Activated naive CD4-positive, alpha-beta T cell treated with anti-CD3 and anti-CD28 coated beads, Interleukin-2, amount 10 ng/mL, durations not matched to agents 7 days and 5 days (primary cell): ENCODE measurements around the gene OR2A12.
"Not testable (repeated sequence)": the region's sequence is repeated elsewhere in the genome, so short reads cannot be mapped to it uniquely, and the experiment has no call there.

Experiments used
- CTCF ChIA-PET: fragments of 350-600 bp; sonication (Branson Sonifier 250); formaldehyde crosslinking; loops from one replicate; lab custom pipeline; 2021; ENCODE audit warnings: antibody characterized with exemption; lab: Charles Lee
- DNase-seq: peaks from one replicate; pipeline ENCODE4 v3.0.0-alpha.2; 2020
- H3K27ac Mint-ChIP-seq: one replicate; pipeline ENCODE4 v1.8.0; 2021; ENCODE audit warnings: mild to moderate bottlenecking, moderate library complexity, mixed read lengths
- H3K27me3 Mint-ChIP-seq: one replicate; pipeline ENCODE4 v1.8.0; 2021; ENCODE audit warnings: mild to moderate bottlenecking, mixed read lengths
- H3K36me3 Mint-ChIP-seq: one replicate; pipeline ENCODE4 v1.8.0; 2021; ENCODE audit warnings: mixed read lengths
- H3K4me1 Mint-ChIP-seq: one replicate; pipeline ENCODE4 v1.8.0; 2021; ENCODE audit warnings: mixed read lengths
- H3K4me3 Mint-ChIP-seq: one replicate; pipeline ENCODE4 v1.8.0; 2021; ENCODE audit warnings: mild to moderate bottlenecking, moderate library complexity, mixed read lengths
- H3K9me3 Mint-ChIP-seq: one replicate; pipeline ENCODE4 v1.8.0; 2021; ENCODE audit warnings: mixed read lengths

The OR2A12 gene, protein sequence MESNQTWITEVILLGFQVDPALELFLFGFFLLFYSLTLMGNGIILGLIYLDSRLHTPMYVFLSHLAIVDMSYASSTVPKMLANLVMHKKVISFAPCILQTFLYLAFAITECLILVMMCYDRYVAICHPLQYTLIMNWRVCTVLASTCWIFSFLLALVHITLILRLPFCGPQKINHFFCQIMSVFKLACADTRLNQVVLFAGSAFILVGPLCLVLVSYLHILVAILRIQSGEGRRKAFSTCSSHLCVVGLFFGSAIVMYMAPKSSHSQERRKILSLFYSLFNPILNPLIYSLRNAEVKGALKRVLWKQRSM

DNA sequence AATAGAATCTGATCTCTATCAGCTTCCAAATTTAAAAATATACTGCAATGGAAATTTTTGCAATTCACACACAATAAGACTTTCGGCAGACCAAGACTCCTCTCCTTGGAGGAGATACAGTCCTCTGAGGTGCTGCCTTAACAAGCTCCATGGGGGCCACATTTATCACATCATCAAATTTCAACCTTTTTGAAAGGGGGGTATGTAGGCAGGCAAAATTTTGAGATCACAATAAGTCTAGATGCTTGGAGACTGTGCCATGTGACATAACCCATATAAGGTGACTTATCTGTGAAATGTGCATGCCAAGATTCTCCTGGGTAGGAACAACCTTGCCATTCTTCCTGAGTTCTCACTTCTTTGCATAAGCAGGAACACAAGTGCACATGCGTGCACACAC, at the start of gene OR2A12:
Gene OR2A12, plus strand, starts transcription at position 301 of the 400 bp plus-strand sequence. CDS start 8,830 bp downstream, outside the sequence.
- Mint-ChIP-seq H3K4me3 (no peak within 1 kb of the TSS), H3K9me3 (no peaks in the 10 kb centered on the region), H3K27me3 (no peaks in the 10 kb centered on the region), H3K4me1 (no peaks in the 10 kb centered on the region), H3K27ac (no peak within 1 kb of the TSS), H3K36me3 (no peaks in the 10 kb centered on the region)
- CTCF ChIA-PET, result no interaction called here
- DNase-seq, result no peak

DNA sequence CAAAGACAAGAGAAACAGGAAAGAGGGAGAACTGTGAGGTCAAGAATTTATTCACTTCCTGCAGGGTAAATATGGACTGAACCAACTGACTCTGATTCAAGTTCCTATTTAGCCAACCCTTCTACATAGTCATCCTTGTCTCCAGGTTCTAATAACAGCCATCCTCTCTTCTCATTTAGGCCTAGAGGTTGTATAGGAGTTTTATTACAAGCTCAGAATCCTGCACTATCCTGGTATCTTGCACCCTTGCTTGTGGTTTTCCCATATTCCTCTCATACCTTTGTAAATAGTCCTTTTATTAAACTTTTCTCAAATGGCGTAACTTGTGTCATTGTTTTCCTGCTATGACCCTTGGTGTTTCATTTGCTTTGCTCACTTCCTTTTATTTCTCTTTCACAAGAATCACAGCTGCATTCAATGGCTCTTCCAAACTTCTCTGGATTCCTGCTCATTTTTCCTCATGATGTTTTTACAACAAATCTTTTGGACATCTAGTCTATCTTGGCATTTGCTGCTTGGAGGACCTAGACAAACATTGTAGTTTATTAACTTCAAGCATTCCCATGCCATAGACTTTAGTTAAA, 49.7 kb upstream of the OR2A12 start:
- Mint-ChIP-seq H3K4me1 (no peaks in the 10 kb centered on the region), H3K27me3 (no peaks in the 10 kb centered on the region), H3K9me3 (no peaks in the 10 kb centered on the region), H3K4me3 (no peak overlapping the region), H3K27ac (no peak overlapping the region), H3K36me3 (no peaks in the 10 kb centered on the region)
- DNase-seq, result no peak
- CTCF ChIA-PET, result no interaction called here

DNA sequence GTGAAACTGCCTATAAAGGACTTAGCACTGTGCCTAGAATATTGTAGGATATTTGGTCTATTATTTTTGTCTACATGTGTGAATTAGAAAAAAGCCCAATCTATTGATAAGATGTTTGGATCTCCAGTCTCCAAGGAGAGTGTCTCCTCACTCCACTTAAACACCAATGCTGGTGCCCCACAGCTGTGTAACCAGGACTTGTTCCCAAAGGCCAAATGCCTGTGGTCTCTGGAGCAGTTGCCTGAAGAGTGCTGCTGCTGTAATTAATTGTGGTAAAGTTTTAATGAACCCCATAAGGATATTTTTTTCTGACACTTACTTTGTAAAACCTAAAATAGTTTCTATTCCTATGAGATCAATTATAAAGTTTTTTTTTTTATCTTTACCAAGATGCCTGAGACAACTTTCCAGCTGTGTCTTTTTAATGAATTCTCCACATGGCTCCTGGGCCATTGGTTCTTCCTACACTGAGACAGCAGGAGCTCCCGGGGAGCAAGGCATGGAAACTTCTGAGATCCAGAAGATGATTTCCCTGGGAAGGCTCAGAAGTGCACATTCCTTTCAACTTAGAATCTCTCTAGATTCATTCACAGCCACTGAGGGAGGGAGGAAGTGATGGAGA, 48.6 kb upstream of the OR2A12 start:
- H3K4me3 Mint-ChIP-seq, result no peak overlapping the region
- DNase-seq, result no peak
- no peaks in the 10 kb centered on the region for H3K36me3 Mint-ChIP-seq
- H3K9me3 Mint-ChIP-seq, result no peaks in the 10 kb centered on the region
- H3K27ac Mint-ChIP-seq, result no peak overlapping the region
- no peaks in the 10 kb centered on the region for H3K4me1 Mint-ChIP-seq
- CTCF ChIA-PET, result no interaction called here
- no peaks in the 10 kb centered on the region for H3K27me3 Mint-ChIP-seq

DNA sequence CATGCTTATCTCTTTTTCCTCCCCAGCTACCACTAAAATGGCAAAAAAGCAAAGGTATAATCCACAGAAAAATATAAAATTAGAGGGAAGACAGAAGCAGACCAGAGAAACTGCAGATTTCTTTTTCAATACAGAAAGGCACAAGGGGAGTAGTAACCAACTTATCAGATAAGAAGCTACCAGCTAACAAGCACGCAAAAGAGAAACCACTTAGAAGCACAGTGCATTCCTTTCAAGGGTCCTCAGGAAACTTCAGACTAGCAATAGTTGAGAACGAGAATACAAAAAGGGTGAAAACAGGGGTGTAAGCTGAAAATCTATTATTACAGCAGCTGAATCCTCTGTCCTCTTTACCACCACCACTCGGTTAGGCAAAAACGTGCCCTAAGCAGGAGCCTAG, 47.2 kb upstream of the OR2A12 start:
- no peak for DNase-seq
- Mint-ChIP-seq H3K27me3 (no peaks in the 10 kb centered on the region), H3K27ac (no peak overlapping the region), H3K4me3 (no peak overlapping the region), H3K9me3 (no peaks in the 10 kb centered on the region), H3K36me3 (no peaks in the 10 kb centered on the region), H3K4me1 (no peaks in the 10 kb centered on the region)
- CTCF ChIA-PET, result no interaction called here

DNA sequence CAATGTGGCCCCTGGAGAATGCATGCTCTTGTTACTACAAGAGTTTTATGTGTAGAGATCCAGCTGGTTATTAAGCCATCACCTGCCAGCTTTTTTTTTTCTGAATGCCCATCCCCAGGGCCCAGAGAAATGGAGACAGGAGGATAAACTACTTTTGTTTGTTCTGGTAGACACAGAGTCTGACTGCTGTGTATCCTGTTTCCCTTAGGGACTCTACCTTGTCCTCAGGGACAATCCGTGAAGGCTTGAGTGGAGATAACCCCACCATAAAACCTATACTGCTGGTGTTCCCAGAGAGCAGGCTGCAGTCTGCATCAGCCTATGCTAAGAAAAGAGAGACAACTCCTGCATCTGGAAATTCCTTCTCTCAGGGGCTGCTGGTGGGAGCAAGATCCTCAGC, 37.4 kb upstream of the OR2A12 start, which contains the start of gene OR2A5:
Gene OR2A5, plus strand, starts transcription at position 301 of the 400 bp plus-strand sequence. CDS start 1,454 bp downstream, outside the sequence.
- no peaks in the 10 kb centered on the region for H3K36me3 Mint-ChIP-seq
- CTCF ChIA-PET, result no interaction called here
- H3K4me1 Mint-ChIP-seq, result no peaks in the 10 kb centered on the region

DNA sequence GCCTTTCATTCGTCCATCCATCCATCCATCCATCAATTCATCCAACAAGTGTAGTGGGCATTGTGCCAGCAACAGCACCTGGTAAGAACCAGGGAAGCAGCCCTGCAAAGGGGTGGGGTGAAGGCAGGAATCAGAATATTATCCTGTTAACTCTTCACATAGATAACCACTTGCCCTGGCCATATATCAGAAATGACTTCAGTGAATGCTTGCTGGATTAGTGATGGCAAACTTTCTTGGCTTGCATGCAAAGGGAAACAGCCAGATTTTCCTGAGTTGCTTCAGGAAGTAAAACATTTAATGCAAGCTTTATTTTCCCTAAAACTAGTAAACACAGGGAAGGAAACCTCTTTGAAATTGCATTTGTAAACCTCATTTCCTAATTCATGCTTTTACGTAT, 36.6 kb upstream of the OR2A12 start:
- Mint-ChIP-seq H3K36me3 (no peaks in the 10 kb centered on the region), H3K27me3 (peaks cover 3% of the 10 kb centered on the region), H3K4me3 (no peak overlapping the region), H3K27ac (no peak overlapping the region), H3K9me3 (no peaks in the 10 kb centered on the region), H3K4me1 (no peaks in the 10 kb centered on the region)
- CTCF ChIA-PET, result no interaction called here
- no peak for DNase-seq

More for the DNA sequence above, 37.4 kb upstream of the OR2A12 start, which contains the start of gene OR2A5:
- Mint-ChIP-seq H3K4me3 (no peak within 1 kb of the TSS), H3K9me3 (no peaks in the 10 kb centered on the region), H3K27me3 (peaks cover 3% of the 10 kb centered on the region), H3K27ac (no peak within 1 kb of the TSS)
- DNase-seq, result no peak

DNA sequence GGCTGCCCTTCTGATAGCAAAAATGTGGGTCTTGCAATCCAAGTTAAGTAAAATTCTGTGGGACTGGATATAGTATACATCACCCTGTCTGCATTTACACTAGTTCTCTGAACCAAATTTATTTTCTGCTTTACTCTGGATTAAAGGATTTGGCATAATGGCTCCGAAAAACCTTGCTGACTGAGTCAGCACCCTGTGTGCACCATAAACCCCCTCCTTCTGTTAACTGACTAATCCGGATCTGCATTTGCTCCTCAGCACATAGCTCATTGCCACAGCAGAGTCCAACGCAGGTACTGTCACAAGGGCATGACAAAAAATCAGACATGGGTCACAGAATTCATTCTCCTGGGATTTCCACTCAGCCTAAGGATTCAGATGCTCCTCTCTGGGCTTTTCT, 36.0 kb upstream of the OR2A12 start:
- no peak for DNase-seq
- Mint-ChIP-seq H3K4me3 (no peak overlapping the region), H3K9me3 (no peaks in the 10 kb centered on the region), H3K36me3 (no peaks in the 10 kb centered on the region), H3K27me3 (peaks cover 3% of the 10 kb centered on the region), H3K27ac (no peak overlapping the region), H3K4me1 (no peaks in the 10 kb centered on the region)
- CTCF ChIA-PET, result no interaction called here

DNA sequence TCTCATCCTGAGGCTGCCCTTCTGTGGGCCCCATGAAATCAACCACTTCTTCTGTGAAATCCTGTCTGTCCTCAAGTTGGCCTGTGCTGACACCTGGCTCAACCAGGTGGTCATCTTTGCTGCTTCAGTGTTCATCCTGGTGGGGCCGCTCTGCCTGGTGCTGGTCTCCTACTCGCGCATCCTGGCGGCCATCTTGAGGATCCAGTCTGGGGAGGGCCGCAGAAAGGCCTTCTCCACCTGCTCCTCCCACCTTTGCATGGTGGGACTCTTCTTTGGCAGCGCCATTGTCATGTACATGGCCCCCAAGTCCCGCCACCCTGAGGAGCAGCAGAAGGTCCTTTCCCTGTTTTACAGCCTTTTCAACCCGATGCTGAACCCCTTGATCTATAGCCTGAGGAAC, 35.2 kb upstream of the OR2A12 start:
- DNase-seq, H3K4me1 Mint-ChIP-seq, CTCF ChIA-PET, H3K36me3 Mint-ChIP-seq, H3K27me3 Mint-ChIP-seq, H3K4me3 Mint-ChIP-seq, H3K27ac Mint-ChIP-seq, H3K9me3 Mint-ChIP-seq: not testable (repeated sequence)

DNA sequence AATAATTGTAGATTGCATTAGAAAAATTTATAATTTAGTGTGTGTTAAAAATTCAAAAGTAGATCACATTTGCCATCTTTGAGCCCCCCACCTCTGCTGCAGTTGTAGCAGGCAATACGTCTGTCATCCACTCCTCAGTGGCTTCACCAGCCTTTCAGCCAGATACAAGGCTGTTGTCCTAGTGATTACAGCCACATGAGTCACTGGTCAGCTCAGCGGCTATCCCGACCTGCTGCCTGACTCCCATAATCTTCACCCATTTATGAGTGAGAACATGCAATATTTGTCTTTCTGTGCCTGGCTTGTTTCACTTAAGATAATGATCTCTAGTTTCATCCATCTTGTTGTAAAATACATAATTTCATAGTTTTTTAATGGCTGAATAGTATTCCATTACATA, 28.1 kb upstream of the OR2A12 start:
- peaks cover 5% of the 10 kb centered on the region for H3K27me3 Mint-ChIP-seq
- H3K4me1 Mint-ChIP-seq, result no peaks in the 10 kb centered on the region
- H3K9me3 Mint-ChIP-seq, result no peaks in the 10 kb centered on the region
- DNase-seq, result no peak
- H3K27ac Mint-ChIP-seq, result no peak overlapping the region
- CTCF ChIA-PET, result no interaction called here
- H3K36me3 Mint-ChIP-seq, result no peaks in the 10 kb centered on the region
- no peak overlapping the region for H3K4me3 Mint-ChIP-seq

DNA sequence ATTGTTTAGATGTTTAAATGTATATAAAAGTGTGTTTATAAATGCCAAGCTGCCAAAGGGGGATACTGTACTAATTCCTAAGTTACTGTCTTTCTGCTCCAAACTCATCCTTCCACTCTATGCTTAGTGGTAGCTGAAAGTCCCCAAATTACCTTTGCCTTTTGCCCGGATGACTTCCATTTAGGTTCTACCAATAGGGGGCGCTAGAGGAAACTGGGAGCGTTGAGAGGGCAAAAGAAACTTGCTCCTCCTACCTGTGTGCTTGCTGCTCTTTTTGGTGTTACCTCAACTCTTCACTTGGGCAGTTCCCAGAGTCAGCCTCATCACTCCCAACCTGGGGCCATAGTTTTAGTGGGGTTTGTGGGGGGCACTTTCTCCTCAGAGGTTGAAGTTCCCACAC, 22.4 kb upstream of the OR2A12 start:
- Mint-ChIP-seq H3K27ac (no peak overlapping the region), H3K4me3 (no peak overlapping the region), H3K9me3 (no peaks in the 10 kb centered on the region), H3K4me1 (no peaks in the 10 kb centered on the region), H3K36me3 (no peaks in the 10 kb centered on the region), H3K27me3 (peaks cover 5% of the 10 kb centered on the region)
- no peak for DNase-seq
- CTCF ChIA-PET, result interaction anchor here (1.8 kb wide), 1 partner anchor 64 kb away, joined by 7 read pairs; no protein-coding TSS in a partner anchor

DNA sequence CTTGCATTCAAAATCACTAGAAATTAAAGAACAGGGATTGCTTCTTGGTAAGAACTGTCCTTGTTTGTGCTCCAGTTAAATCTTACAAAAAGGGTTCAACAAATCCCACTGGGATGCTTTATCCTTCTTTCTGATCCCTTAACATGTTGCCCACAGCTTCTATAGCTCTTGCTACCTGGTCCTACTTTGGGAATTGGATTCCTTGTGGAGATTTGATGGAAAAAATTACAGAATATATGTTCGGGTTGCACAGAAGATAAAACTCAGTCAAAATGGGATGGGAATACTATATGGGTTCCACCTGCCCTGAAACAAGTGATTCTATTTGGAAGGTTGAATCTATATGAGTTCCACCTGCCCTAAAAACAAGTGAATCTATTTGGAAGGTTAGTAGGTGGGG, 16.6 kb upstream of the OR2A12 start, which contains the start of gene OR2A25:
Gene OR2A25, plus strand, starts transcription at position 301 of the 400 bp plus-strand sequence. CDS start 4,409 bp downstream, outside the sequence.
- no peak within 1 kb of the TSS for H3K4me3 Mint-ChIP-seq
- H3K36me3 Mint-ChIP-seq, result no peaks in the 10 kb centered on the region
- DNase-seq, result no peak
- H3K27ac Mint-ChIP-seq, result no peak within 1 kb of the TSS
- CTCF ChIA-PET, result no interaction called here
- no peaks in the 10 kb centered on the region for H3K4me1 Mint-ChIP-seq
- peaks cover 4% of the 10 kb centered on the region for H3K27me3 Mint-ChIP-seq
- no peaks in the 10 kb centered on the region for H3K9me3 Mint-ChIP-seq

DNA sequence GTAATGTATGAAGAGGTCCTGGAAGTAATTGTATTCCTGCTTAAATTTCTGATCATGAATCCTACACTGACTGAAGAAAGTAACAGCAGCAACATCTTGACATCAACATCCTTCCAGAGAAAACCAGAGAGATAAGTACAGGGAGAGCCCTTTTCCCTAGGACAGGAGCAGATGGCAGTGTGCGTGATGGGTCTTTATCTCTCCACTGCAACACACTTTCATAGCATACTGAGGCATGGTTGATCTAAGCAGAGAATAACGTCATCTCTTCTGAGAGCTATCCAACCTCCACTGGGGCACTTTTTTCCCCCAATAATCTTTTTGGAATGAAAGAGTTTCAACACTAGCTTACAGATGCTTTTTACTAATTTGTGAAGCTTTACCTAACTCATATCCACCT, 16.1 kb upstream of the OR2A12 start:
- CTCF ChIA-PET, result no interaction called here
- Mint-ChIP-seq H3K27ac (no peak overlapping the region), H3K27me3 (peaks cover 4% of the 10 kb centered on the region), H3K9me3 (no peaks in the 10 kb centered on the region), H3K4me3 (no peak overlapping the region), H3K36me3 (no peaks in the 10 kb centered on the region), H3K4me1 (no peaks in the 10 kb centered on the region)
- no peak for DNase-seq

DNA sequence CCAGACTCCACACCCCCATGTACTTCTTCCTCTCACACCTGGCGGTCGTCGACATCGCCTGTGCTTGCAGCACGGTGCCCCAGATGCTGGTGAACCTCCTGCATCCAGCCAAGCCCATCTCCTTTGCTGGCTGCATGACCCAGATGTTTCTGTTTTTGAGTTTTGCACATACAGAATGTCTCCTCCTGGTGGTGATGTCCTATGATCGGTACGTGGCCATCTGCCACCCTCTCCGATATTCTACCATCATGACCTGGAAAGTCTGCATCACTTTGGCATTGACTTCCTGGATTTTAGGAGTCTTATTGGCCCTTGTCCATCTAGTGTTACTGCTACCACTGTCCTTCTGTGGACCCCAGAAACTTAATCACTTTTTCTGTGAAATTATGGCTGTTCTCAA, 11.7 kb upstream of the OR2A12 start:
- CTCF ChIA-PET, result no interaction called here
- no peaks in the 10 kb centered on the region for H3K4me1 Mint-ChIP-seq
- peaks cover 4% of the 10 kb centered on the region for H3K27me3 Mint-ChIP-seq
- no peaks in the 10 kb centered on the region for H3K9me3 Mint-ChIP-seq
- H3K4me3 Mint-ChIP-seq, result no peak overlapping the region
- no peak for DNase-seq
- no peak overlapping the region for H3K27ac Mint-ChIP-seq
- no peaks in the 10 kb centered on the region for H3K36me3 Mint-ChIP-seq

DNA sequence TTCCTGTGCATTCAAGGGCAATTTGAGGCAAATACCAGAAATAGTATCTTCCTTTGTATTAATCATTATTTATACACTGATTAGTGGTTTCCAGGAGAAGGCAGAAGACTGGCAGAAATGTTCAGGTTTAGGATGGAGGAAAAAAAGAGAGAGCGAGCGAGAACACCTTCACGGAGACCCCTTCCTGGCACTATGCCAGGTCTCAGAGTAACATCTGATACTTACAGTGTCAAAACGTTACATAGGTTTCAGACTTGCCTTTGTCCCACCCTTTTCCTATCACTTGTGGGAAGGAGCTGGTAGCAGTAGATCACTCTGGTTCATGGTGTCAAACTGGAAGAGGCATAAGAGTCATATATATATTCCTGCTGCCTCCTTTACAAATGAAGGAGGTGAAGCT, 652 bp downstream of the OR2A12 start:
- H3K27ac Mint-ChIP-seq, result no peak overlapping the region

DNA sequence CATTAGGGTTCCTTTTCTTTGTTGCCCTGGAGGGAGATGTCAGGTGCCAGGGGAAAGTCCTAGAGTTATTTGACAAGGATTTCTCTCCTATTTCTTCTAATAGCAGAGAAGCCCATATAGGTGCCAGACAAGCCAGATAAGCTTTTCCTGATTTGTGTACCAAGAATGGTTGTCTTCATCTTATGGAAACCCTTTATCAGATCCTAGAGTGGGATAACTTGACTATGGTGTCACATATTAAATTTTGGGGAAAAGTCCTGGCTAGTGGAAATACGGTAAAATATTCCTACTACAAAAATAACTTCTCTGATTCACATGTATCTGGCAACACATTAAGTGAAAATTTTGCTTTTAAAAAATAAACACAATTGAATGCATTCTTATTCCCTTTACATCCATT, 1.2 kb downstream of the OR2A12 start:
- Mint-ChIP-seq H3K4me3 (no peak overlapping the region), H3K9me3 (no peaks in the 10 kb centered on the region), H3K27ac (no peak overlapping the region), H3K4me1 (no peaks in the 10 kb centered on the region), H3K36me3 (no peaks in the 10 kb centered on the region), H3K27me3 (no peaks in the 10 kb centered on the region)
- CTCF ChIA-PET, result no interaction called here
- no peak for DNase-seq

More for the DNA sequence above, 652 bp downstream of the OR2A12 start:
- H3K4me3 Mint-ChIP-seq, result no peak overlapping the region
- H3K9me3 Mint-ChIP-seq, result no peaks in the 10 kb centered on the region
- DNase-seq, result no peak
- CTCF ChIA-PET, result no interaction called here
- H3K4me1 Mint-ChIP-seq, result no peaks in the 10 kb centered on the region
- H3K27me3 Mint-ChIP-seq, result no peaks in the 10 kb centered on the region
- H3K36me3 Mint-ChIP-seq, result no peaks in the 10 kb centered on the region
